HuH-7.5 (cell line): ENCODE data around the gene LRMDA.

Source experiments
- DNase-seq: peaks from one replicate; pipeline ENCODE4 v3.0.0; 2011; ENCODE audit warnings: low spot score

LRMDA gene

DNA sequence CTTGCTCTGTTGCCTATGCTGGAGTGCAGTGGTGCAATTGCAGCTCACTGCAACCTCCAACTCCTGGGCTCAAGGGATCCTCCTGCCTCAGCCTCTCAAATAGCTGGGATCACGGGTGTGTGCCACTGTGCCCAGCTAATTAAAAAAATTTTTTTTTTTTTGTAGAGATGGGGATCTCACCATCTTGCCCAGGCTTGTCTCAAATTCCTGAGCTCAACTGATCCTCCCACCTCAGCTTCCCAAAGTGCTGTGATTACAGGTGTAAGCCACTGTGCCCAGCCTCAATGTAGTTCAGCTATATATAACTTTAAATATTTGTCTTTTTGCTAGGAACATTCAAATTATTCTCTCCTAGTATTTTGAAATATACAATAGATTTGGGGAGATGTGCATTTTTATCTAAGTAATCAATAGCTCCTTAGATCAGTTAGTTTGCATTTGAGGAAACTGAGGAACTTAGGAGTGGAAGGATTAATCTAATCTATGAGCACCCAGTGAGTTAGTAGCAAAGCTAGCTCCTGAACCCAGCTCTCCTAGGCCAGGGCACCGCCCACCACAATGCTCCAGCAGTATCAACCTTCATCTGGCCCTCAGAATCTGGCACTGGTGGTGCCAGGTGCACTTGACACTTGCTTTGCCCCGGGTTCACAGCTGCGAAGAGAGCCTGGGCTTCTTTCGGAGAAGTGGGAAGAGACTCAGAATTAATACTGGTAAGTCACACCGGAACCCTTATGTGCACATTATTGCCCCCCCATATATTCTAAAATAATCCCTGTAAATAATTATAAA, 5.9 kb upstream of the LRMDA start:
- DNase-seq, result no peak

DNA sequence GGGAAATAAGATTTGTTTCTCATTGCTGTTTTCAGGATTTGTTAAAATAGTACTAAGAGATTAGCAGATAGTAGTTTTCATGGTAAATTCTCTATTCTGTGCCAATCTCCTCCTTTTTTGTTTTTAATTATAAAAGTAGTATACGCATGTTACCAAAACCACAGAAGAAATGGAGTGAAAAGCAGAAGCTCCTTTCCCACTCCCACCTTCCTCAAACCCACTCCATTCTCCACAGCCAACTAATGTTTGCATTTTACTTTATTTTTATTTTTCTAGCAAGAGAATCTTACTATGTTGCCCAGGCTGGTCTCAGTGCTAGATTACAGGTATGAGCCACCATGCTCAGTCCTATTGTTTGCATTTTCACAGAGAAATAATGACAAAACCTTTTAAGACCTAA, 4.5 kb upstream of the LRMDA start:
- no peak for DNase-seq

DNA sequence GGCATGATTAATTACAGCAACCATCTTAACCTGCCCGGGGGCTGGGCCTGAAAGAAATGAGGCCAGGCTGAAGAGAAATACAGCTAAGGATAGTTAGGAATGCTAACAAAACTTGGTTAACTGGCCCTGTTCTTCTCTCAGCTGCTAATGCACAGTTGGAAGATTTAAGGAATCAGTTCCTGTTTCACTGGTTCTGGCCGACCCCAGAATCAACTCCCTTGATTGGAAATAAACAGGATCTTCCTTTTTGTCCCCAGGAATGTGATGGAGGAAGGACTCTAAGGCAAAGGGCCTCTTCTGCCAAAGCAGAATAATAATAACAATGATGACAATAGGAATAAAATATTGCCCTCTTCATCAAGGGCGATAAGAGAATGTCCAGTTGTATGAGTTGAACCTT, 3.5 kb upstream of the LRMDA start:
- no peak for DNase-seq

DNA sequence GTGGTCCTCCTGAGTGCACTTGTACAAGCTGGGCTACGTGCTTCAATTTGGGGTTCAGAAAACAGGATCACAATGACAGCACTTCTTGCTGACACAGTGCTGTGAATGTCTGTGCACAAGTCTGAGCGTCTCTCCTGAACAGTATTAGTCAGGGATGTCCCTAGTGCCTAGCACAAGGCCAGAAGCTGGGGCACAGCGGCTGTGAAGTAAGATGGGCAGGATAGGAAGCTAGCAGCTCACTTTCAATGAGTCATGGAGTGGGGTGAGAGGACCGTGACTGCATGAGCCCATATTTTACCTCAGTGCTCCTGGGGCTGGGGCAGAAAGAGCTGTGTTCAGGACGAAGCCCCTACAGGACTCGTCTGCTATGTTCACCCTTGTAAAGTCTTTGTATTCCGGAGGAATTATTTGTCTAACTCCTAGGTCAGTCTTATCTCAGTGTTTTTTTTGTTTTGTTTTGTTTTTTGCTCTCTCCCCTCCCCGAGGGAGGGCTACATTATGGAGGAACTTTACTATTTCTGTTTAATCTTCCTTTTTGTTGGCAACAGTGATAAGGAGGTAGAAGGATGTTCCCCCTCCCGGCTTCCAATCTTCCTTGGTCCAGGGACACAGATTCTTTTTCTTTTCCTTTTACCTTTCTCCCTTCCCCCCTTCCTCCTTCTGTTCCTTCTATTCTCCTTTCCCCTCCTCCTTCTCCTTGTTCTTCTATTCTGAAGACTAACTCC, 2.8 kb upstream of the LRMDA start:
- DNase-seq, result no peak

DNA sequence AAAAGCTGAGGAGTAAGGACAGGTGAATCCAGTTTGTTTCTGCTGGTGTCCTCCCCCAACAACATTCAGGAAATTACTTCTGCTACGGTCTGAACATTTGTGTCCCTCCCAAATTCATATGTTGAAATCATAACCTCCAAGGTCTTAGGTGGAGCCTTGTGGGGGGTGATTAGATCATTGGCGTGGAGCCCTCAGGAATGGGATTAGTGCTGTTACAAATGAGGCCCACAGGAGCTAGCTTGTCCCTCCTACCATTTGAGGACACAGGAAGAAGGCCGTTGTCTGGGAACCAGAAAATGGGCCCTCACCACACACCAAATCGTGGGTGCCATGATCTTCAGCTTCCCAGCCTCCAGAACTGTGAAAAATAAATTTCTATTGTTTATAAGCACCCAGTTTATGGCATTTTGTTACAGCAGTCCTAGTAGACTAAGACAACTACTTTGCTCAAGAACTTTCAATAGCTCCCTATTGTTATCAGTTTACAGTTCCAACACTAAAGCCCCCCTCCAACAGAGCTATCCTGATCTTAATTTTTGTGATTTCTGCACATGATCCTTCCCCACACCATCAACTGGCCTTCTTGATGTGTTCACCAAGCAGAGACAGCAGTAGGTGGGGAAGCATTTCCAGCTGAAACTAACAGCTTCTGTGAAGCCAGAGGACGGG, 2.1 kb upstream of the LRMDA start:
- no peak for DNase-seq

DNA sequence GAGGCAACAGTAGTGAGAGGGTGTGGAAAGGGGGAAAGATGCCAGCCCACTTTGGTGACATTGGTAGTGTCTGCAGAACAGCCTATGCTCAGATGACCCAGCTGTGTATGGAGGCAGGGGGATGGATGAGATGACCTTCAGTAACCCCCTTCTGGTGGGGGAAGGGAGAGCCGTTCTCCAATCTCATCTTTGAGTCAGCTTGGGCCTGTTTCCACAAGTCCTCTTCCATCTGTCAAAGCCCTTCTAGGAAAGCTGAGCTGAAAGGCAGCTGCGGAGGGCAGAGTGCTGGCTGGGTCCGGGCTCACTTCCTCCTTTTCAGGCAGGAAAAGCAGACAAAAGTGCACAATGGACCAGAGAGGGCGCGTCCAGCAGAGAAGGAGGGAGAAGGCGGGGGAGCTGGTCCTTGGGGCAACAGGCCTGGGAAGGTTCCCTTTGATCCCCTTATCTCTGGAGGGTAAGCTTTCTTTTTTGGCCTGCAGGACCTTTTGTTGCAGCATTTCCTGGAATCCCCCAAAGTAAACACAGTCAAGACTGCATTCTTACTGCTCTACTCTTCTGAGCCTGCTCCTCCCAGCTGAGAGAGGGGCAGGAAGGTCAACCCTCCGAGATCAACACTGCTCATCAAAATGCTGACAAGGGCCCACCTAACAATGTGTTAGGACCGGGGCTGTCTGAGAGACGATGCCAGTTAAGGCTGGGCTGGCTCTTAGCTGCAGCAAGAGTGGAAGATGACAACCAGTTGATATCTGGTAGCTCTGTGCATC, 1.2 kb upstream of the LRMDA start:
- no peak for DNase-seq

DNA sequence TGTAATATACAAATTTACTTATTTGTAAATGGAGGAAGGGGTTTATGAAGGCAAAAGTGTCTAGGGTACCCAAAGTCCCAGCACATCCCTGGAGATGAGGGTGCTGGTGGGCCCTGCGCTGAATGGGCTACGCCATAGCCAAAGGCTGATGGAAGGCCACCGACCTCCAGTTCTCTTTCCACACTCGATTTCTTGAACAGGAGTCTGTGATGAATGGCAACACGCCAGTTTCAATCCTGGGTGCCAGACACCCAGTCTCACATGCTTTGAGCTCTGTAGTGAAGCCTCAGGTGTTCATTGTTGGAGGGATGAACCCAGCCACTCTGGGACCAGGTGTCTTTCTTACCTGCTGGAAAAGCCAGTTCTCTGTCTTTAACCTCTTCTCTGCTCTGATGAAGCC, 752 bp downstream of the LRMDA start:
- DNase-seq, result no peak

DNA sequence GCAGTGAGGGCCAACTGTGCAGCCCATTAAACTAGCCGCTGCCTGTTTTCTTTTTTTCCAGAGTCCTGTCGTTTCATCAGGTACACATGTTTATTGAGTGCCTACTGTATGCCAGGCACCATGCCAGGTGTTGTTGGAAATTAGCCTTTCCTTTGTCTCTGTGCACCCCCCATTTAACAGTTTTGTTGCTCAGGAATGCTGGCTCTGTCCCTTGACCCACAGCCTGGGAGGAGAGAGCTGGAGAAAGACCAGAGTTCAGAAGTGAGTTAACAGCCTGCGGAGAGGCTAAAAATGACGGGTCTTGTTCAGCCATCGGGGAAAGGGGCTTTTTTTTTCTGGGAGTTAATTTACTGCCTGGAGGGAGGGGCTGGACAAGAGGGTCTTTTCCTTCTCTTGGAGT, 1.3 kb downstream of the LRMDA start:
- no peak for DNase-seq

DNA sequence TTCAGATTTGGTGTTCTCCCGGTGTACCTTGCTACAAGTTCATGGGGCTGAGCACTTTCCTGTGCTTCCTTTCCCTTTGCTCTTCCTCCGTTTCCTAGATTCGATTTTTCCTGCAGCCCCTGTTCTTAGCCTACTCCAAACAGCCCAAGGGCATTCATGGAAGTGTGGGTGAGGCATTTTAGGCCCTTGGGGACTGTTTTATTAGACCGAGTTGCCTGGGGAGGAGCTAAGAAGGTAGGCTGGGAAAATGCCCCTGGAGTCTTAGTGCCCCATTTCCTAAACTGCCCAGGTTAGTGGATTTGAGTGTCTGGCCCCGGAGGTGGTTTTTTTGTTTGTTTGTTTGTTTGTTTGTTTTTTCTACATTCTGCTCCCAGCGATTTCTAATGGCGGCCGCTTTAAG, 1.8 kb downstream of the LRMDA start:
- no peak for DNase-seq

DNA sequence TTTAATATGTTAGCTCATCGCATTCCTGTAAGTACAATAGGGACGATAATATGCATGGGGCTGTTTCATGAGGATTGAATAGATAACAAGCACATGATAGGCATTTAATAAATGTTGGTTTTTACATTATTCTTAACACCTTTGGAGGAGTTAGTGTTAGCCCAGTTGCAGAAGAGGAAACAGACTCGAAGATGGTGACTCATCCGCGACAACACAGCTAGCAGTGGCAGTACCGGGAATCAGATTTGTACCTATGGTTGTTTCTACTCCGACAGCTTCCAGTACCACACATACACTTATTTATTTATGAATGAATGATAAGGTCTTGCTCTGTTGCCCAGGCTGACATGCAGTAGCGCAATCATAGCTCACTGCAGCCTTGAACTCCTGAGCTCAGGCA, 2.9 kb downstream of the LRMDA start:
- DNase-seq, result no peak

DNA sequence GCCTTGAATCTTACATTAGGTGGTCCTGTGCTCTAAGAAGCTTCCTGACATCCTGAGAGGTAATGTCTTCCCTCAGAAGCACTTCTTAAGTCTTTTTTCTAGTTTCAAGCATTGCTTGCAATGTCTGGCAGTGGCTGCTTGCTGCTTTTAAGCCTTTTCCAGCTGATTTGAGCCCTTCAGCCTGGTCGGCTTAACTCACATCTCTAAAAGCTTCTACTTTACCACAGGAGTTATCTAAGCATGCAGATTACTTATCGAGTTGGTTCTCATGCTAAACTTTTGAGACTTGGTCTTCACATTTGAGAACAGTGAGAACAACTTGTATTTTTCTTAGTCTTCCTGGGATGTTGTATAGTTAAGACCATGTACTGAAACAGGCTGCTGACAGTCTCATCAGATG, 3.9 kb downstream of the LRMDA start:
- no peak for DNase-seq

DNA sequence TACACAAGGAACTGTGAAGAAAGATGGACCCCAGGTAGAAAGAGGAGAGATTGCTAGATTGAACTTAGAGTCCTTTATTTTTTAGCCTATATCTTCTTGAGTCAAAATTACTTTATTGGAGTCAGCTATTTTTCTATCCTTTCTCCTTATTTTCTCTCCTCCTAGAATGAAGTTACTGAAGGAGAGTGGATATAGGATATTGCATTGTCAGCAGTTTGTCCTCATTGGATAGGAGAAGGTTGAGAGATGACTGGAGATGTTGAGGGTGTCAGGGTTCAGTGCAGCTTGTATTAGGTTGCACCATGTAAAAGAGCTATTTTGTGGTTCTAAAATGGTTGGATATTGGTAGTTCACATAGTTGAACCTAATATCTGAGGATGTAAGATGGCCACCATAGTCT, 5.5 kb downstream of the LRMDA start:
- no peak for DNase-seq

DNA sequence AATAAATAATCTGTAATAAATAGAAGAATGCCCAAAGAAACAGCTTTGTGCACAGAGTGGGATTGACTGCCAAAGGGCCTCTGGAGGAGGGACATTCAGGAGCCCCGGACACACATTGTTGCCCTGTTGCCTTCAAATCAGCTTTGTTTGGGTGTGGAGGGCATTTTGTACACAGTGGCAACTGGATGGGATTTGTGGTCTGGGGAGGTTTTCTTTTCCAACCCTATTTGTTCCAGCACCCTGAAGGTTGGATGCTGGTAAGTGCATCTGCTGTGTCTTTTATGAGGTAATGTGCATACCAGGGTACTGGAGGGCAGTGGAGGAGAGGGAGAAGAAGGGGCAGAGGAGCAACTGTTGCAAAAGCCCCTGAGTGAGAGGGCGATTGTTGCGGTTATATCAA, 6.3 kb downstream of the LRMDA start:
- no peak for DNase-seq

DNA sequence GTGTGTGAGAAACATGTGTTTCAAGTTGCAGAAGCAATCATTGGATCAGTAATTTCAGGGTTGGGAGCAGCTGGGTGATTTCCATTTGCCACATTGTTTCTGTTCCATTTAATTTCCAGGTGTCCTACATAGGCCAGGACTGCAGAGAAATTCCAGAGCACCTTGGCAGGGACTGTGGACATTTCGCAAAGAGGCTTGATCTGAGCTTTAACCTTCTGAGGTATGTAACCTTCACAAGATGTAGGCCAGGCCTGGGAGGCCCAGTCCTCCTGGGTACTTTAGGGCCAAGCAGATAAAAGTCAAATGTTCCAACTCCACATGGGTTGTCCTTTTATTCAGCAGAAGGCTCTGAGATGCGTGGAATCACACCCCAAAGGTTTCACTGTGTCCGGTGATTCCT, 6.9 kb downstream of the LRMDA start:
- no peak for DNase-seq

DNA sequence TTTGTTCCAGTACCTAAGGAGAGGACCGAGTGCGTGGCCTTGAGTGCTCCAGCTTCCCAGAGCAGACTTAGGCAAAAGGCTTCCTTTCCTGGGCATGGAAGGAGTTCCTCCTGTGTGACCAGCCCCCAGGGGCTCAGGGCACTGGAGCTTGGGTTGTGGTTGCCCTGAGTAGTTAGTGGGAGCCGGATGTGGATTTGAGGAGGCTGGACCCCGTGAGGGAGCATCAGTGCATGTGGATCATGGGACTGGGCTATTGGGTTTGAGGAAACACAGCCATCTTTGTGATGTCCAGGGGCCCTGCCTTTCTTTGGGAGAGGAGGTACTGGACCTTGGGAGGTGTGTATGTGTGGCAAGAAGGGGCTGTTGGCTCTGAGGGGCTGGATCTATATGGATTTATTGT, 8.4 kb downstream of the LRMDA start:
- no peak for DNase-seq

DNA sequence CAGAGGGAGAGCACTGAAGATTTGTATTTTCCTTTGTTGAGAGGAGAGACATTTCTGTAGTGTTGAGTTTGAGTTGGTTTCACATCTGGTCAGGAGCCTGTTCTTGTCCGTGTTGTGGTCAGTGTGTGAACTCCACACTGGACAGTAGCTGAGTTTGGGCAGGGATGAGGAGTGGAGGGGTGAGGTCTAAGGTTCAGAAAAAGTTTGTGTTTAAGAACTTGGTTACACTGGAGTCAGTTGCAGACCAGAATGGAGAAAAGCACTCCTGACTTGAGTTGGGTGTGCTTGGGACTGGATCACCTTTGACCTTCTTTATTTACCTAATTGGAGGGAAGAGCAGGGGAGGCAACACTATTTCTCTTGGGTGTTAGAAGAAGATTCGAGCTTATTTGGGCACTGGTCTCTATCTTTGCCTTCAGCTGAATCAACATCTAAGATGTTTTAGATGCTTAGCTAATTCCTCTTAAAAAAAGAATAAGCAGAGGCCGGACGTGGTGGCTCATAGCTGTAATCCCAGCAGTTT, 8.9 kb downstream of the LRMDA start:
- no peak for DNase-seq

DNA sequence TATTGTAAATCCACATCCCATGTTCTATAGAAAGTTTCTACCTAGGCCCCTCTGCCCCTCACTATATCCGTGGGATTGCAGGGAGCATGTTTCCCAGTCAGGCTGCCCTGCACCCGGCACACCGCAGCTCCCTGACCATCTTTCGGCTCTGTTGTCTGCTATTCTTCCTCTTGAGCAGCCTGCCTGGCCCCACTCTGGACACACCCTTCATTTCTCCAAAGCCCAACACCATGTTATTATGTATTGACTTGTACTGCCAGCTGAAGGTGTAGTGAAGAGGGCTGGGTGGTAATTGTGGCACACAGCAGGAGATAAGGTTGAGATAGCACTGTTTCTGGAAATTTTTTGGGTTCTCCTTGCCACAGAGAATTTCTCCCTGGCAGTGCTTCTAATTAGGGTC, 9.8 kb downstream of the LRMDA start:
- no peak for DNase-seq

DNA sequence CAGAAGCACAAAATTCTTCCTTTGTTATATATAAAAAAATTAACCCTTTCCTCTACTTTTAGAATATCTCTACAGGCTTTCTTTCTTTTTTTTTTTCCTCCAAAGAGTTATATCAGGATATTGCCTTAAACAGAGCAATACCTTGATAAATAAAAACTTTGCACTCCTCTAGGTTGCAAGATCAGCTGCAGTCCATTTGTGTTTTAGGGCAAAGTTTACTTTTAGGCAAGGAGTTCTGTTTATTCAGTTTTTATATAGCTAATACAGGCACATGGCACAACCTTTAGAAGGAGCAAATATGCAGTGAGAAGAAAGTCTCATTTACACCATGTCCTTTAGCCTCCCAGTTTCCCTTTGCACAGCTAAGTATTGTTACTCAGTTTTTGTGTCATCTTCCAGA, 10.3 kb downstream of the LRMDA start:
- DNase-seq, result no peak

DNA sequence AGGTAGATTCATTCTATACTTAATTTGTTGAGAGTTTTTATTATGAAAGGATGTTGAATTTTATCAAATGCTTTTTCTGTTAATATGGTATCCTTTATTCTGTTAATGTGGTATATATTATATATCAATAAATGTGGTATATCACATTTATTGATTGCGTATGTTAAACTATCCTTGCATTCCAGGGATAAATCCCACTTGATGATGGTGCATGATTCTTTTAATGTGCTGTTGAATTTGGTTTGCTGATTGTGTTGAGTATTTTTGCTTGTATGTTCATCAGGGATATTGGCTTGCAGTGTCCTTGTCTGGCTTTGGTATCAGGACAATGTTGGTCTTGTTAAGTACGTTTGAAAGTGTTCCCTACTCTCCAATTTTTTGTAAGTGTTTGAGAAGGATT, 11.9 kb downstream of the LRMDA start:
- DNase-seq, result no peak

DNA sequence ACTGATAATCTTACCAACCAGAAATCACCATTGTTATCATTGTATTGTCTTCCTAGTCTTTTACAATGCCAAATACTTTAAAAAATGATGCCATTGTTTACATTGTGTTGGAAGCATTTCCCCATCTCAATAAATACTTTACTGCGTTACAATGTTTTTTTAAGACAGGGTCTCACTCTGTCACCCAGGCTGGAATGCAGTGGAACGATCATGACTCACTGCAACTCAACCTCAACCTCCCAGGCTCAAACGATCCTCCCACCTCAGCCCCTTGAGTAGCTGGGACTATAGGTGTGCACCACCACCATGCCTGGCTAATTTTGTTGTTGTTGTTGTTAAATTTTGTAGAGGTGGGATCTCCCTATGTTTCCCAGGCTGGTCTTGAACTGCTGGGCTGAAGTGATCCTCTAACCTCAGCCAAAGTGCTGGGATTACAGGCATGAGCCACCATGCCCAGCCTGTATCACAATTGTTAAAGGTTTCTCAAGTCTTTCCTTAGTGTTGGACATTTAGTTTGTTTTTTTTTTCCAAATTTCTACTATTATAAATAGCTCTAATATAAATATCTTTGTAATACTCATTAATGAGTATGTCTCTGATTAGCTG, 13.5 kb downstream of the LRMDA start:
- no peak for DNase-seq

DNA sequence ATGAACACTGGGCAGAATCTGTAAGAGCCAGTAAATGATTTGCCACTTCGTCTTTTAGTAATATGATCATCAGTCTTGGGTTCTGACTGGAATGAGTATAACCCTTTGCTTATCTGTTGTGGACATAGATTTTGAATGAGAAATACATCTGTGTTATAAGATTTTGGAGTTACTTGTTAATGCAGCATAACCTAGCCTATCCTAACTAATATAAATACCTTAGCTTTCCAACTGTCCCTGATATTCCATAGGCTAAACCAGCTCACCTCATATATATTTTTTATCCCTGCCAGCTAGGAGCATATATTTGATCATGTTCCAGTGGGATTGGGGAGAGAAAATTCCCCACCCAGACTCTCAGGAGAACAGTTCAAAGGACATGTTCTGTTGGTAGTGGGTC, 15.1 kb downstream of the LRMDA start:
- DNase-seq, result no peak

DNA sequence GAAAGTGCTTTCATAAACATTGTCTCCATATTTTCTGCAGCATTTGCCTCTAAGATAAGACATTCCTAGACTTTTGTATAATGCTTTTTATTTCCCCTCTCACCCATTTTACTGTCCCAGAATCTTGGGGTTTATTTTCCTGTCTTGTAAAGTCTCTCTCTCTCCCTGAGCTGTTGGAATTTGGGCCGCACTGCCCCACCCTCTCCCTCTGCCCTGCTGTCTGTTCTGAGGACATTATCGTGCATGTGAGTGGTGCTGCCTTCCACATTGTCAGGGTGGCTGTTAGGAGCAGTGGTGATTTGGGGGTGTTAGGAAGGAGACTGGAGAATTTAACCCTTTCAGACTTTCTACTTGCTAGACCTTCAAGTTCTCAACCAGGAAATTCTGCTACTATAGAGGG, 16.7 kb downstream of the LRMDA start:
- no peak for DNase-seq
